ENCODE data around the gene TBX3.

GRCh38 chr12:114729731-114730130, 45.8 kb upstream of the TBX3 start:
- TF ChIP-seq, protein P1, sequence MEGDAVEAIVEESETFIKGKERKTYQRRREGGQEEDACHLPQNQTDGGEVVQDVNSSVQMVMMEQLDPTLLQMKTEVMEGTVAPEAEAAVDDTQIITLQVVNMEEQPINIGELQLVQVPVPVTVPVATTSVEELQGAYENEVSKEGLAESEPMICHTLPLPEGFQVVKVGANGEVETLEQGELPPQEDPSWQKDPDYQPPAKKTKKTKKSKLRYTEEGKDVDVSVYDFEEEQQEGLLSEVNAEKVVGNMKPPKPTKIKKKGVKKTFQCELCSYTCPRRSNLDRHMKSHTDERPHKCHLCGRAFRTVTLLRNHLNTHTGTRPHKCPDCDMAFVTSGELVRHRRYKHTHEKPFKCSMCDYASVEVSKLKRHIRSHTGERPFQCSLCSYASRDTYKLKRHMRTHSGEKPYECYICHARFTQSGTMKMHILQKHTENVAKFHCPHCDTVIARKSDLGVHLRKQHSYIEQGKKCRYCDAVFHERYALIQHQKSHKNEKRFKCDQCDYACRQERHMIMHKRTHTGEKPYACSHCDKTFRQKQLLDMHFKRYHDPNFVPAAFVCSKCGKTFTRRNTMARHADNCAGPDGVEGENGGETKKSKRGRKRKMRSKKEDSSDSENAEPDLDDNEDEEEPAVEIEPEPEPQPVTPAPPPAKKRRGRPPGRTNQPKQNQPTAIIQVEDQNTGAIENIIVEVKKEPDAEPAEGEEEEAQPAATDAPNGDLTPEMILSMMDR (IDR thresholded peaks at IDR 0.05), result no peak
- no peak for TF ChIP-seq POLR2A (IDR thresholded peaks at IDR 0.05)

Data from right lobe of liver (tissue), 4 donors.